ENCODE results near the gene CYBC1. TPM values are rescaled to one million over a fixed set of nuclear protein-coding genes. Genes with fewer than 3 reads are reported as not detected.
A peak's percentile ranks its signal among the peaks of the same experiment; 100 is the strongest.

CYBC1 gene
- total RNA-seq, 1 donor from 2014 or later, result 84.9 TPM

- DNase-seq (ENCODE audit: low spot score), result no peak
These were observed 13.8 kb downstream of the CYBC1 start for GRCh38 chr17:82436601-82437324.

GRCh38 chr17:82435601-82436583, 14.7 kb downstream of the CYBC1 start:
- no peak for DNase-seq (ENCODE audit: low spot score)

- DNase-seq (ENCODE audit: low spot score), result no peak
These were observed 15.4 kb downstream of the CYBC1 start for GRCh38 chr17:82435103-82435502.

GRCh38 chr17:82434216-82434565, 16.4 kb downstream of the CYBC1 start:
- no peak for DNase-seq (ENCODE audit: low spot score)

GRCh38 chr17:82433560-82434215, 16.9 kb downstream of the CYBC1 start:
- no peak for DNase-seq (ENCODE audit: low spot score)

GRCh38 chr17:82432017-82432416, 18.5 kb downstream of the CYBC1 start:
- no peak for DNase-seq (ENCODE audit: low spot score)

- DNase-seq (ENCODE audit: low spot score), result no peak
These were observed 20.7 kb downstream of the CYBC1 start for GRCh38 chr17:82429824-82430223.

- DNase-seq (ENCODE audit: low spot score), result no peak
These were observed 22.0 kb downstream of the CYBC1 start for GRCh38 chr17:82428546-82428945.

GRCh38 chr17:82424863-82425159, 25.7 kb downstream of the CYBC1 start:
- DNase-seq (ENCODE audit: low spot score), result no peak

- no peak for DNase-seq (ENCODE audit: low spot score)
These were observed 26.3 kb downstream of the CYBC1 start for GRCh38 chr17:82424001-82424862.

GRCh38 chr17:82419540-82419939, 31.0 kb downstream of the CYBC1 start:
- DNase-seq (ENCODE audit: low spot score), result no peak

- peak; percentile 95 for DNase-seq (ENCODE audit: low spot score)
These were observed 32.3 kb downstream of the CYBC1 start, which contains the start of the genes HEXD and OGFOD3 for GRCh38 chr17:82418001-82418986. HEXD (plus strand) TSS chr17:82418347; CDS start chr17:82419800, 1,453 bp downstream. OGFOD3 (minus strand) TSS chr17:82418586; CDS start chr17:82418485, 101 bp downstream.

- DNase-seq (ENCODE audit: low spot score), result no peak
These were observed 33.8 kb downstream of the CYBC1 start for GRCh38 chr17:82416771-82417170.

- DNase-seq (ENCODE audit: low spot score), result no peak
These were observed 34.3 kb downstream of the CYBC1 start for GRCh38 chr17:82416264-82416663.

GRCh38 chr17:82415786-82416185, 34.8 kb downstream of the CYBC1 start:
- DNase-seq (ENCODE audit: low spot score), result no peak

- no peak for DNase-seq (ENCODE audit: low spot score)
These were observed 35.2 kb downstream of the CYBC1 start for GRCh38 chr17:82415336-82415735.

GRCh38 chr17:82414548-82415281, 35.8 kb downstream of the CYBC1 start:
- no peak for DNase-seq (ENCODE audit: low spot score)

GRCh38 chr17:82412535-82413520, 37.7 kb downstream of the CYBC1 start:
- no peak for DNase-seq (ENCODE audit: low spot score)

Measured in mesenteric fat pad (tissue), 1 donor.